GM12873 (cell line): ENCODE measurements around the gene PDGFRB.

Experiments used
- CTCF ChIP-seq: IDR thresholded peaks from 2 replicates; pipeline ENCODE4 v1.5.1; 2012; ENCODE audit warnings: low read depth, mild to moderate bottlenecking, moderate library complexity, low read length, control low read depth; ENCODE audit not compliant: insufficient read depth; ENCODE audit errors: missing control alignments

The PDGFRB gene

GRCh38 chr5:150156027-150156368 lies 353 bp upstream of the PDGFRB start:
- TF ChIP-seq CTCF = no peak

GRCh38 chr5:150154618-150155128 lies 972 bp downstream of the PDGFRB start:
- TF ChIP-seq CTCF = no peak

- TF ChIP-seq CTCF = no peak
Measured at GRCh38 chr5:150153957-150154617, 1.6 kb downstream of the PDGFRB start.

GRCh38 chr5:150153483-150153882 lies 2.2 kb downstream of the PDGFRB start:
- no peak for TF ChIP-seq CTCF

- no peak for TF ChIP-seq CTCF
Measured at GRCh38 chr5:150152636-150153462, 2.8 kb downstream of the PDGFRB start.

GRCh38 chr5:150149618-150150017 lies 6.0 kb downstream of the PDGFRB start:
- TF ChIP-seq CTCF = no peak

- TF ChIP-seq CTCF = no peak
Measured at GRCh38 chr5:150148117-150148927, 7.3 kb downstream of the PDGFRB start.
